MG63 (cell line): ENCODE data around the gene TMEM271. TPM values are rescaled to one million over a fixed set of nuclear protein-coding genes. Genes with fewer than 3 reads are reported as not detected.

Experiments used
- DNase-seq: peaks from one replicate; pipeline ENCODE4 v3.0.0-alpha.2; 2020
- H3K27me3 ChIP-seq: fragments of 250-450 bp; sonication (Bioruptor Pico); 2 replicates; pipeline ENCODE4 v1.5.1; 2020; ENCODE audit warnings: mild to moderate bottlenecking, moderate library complexity
- H3K36me3 ChIP-seq: fragments of 250-450 bp; sonication (Bioruptor Pico); 2 replicates; pipeline ENCODE4 v1.5.1; 2020; ENCODE audit warnings: mild to moderate bottlenecking, moderate library complexity
- H3K4me3 ChIP-seq: fragments of 250-450 bp; sonication (Bioruptor Pico); 2 replicates; pipeline ENCODE4 v1.5.1; 2020; ENCODE audit warnings: mild to moderate bottlenecking, moderate library complexity
- H3K9me3 ChIP-seq: fragments of 250-450 bp; sonication (Bioruptor Pico); 2 replicates; pipeline ENCODE4 v1.5.1; 2020; ENCODE audit warnings: mild to moderate bottlenecking, moderate library complexity
- total RNA-seq: library from RNA; depleted of rRNA; stranded (reverse); fragments of >200 nt; shearing (Covaris generic); gene quantifications from 2 replicates; pipeline ENCODE4 v1.2.3, GENCODE V29; 2014; ENCODE audit warnings: low replicate concordance

The TMEM271 gene
- total RNA-seq, 1 experiment from 2014 or later = not detected

DNA sequence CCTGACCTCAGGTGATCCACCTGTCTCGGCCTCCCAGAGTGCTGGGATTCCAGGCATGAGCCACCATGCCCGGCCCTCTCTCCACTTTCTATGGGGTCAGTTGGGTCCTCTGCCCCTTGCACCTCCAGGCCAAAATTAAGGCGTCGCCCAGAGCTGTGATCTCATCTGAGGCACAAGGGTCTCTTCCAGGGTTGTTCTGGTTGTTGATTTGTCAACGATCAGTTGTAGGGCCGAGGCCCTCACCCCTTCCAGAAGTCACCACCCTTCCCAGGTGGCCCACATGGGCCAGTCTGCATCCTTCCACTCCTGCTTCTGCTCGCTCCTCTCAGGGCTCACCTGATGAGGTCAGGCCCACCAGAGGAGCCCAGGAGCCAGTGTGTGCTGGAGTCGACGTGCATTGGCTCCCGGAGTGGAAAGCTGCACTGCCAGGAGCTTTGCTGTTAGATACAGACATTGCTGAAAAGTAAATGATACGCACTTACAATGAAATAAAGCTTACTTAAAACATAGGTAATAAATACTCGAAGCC, 14.3 kb upstream of the TMEM271 start:
- no peak for DNase-seq

DNA sequence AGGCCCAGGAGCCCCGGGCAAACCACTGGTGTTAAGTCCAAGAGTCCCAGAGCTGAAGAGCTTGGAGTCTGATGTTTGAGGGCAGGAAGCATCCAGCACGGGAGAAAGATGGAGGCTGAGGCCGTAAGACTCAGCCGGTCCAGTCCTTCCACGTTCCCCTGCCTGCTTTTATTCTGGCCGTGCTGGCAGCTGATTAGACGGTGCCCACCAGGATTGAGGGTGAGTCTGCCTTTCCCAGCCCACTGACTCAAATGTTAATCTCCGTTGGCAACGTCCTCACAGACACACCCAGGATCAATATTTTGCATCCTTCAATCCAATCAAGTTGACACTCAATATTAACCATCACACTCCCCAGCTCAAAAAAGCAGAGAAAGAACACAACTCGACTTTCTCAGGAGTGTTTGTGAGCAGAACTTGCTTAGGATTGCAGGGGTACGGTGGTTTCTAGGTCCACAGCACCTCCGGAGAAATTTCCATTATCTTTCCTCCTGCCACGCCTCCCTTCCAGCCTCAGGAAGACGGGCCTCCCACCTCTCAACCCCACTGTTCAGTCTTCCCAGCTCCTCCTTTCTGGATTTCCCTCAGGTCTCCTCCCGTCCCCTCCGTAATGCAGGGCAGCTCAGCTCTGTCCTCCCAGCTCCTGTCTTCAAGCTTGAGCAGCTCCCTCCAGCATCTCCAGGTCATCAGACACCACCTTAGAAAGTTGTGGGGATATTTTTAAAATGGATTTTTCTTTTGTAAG, 13.3 kb upstream of the TMEM271 start:
- no peaks in the 10 kb centered on the region for H3K36me3 ChIP-seq
- DNase-seq = no peak
- H3K4me3 ChIP-seq = no peak overlapping the region
- H3K9me3 ChIP-seq = no peaks in the 10 kb centered on the region
- no peaks in the 10 kb centered on the region for H3K27me3 ChIP-seq

More for the DNA sequence above, 14.3 kb upstream of the TMEM271 start:
- no peak overlapping the region for H3K4me3 ChIP-seq
- no peaks in the 10 kb centered on the region for H3K36me3 ChIP-seq
- no peaks in the 10 kb centered on the region for H3K9me3 ChIP-seq
- H3K27me3 ChIP-seq = no peaks in the 10 kb centered on the region

DNA sequence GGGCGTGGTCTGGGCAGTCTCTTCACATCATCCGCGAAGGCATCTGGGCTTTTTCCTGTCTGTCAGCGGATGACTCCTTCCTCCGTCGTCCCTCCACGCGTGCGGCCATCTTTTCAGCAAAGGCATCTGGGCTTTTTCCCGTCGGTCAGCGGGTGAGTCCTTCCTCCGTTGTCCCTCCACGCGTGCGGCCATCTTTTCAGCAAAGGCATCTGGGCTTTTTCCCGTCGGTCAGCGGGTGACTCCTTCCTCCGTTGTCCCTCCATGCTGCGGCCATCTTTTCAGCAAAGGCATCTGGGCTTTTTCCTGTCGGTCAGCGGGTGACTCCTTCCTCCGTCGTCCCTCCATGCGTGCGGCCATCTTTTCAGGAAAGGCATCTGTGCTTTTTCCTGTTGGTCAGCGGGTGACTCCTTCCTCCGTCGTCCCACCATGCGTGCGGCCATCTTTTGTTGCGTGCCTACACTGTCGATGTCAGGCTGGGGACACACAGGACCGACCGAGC, 12.3 kb upstream of the TMEM271 start:
- peaks cover 2% of the 10 kb centered on the region; the same call in 1 of the 2 replicates for H3K9me3 ChIP-seq
- no peak overlapping the region for H3K4me3 ChIP-seq
- DNase-seq = no peak
- no peaks in the 10 kb centered on the region for H3K27me3 ChIP-seq
- H3K36me3 ChIP-seq = no peaks in the 10 kb centered on the region

DNA sequence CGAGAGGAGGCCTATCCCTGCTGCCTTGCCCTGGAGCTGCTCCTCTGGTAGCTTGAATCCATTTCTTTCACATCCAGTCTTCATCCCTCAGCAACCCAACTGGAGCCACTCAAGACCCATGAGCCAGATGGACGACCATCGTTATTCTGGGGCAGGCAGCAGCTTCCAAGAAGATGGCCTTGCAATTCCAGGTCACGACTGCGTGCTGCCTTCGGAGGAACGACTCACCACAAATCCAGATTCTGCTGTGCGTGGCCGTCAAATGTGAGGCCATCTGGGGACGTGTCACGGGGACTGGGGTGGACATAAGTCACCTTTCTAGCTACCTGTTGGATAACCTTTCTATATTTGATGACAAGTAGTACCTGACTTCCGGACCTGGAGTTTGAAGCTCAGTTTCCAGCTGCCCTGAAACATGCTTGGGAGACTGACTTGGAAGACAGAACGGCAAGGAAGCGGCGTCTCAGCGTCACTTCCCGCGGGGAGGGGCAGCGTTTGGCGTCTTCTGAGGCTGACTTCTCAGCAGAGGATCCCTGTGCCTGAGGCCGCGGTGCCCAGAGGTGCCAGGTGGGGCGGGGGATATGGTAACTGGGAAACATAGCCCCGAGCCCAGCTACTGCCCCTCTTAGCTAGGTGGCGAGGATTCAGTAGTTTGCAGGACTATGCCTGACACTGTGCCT, 11.7 kb upstream of the TMEM271 start:
- peaks cover 2% of the 10 kb centered on the region; the same call in 1 of the 2 replicates for H3K9me3 ChIP-seq
- DNase-seq = no peak
- no peak overlapping the region for H3K4me3 ChIP-seq
- H3K27me3 ChIP-seq = no peaks in the 10 kb centered on the region
- H3K36me3 ChIP-seq = no peaks in the 10 kb centered on the region

DNA sequence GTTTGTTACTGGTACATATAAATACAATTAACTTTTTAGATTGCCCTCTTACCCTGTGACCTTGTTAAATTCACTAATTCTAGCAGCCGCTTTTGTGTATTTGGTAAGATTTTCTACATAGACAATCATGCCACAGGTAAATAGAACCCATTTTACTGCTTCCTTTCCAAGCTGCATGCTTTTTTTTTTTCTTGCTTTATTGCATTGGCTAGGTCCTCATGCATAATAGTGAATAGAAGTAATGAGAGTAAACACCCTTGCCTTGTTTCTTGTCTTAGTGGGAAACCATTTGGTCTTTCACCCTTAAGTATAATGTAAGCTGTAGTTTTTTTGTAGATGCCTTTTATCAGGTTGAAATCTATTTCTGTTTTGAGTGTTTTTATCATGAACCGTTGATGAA, 7.7 kb upstream of the TMEM271 start:
- Histone ChIP-seq H3K9me3 (peaks cover 2% of the 10 kb centered on the region; the same call in 1 of the 2 replicates), H3K36me3 (no peaks in the 10 kb centered on the region), H3K27me3 (no peaks in the 10 kb centered on the region), H3K4me3 (no peak overlapping the region)
- no peak for DNase-seq

DNA sequence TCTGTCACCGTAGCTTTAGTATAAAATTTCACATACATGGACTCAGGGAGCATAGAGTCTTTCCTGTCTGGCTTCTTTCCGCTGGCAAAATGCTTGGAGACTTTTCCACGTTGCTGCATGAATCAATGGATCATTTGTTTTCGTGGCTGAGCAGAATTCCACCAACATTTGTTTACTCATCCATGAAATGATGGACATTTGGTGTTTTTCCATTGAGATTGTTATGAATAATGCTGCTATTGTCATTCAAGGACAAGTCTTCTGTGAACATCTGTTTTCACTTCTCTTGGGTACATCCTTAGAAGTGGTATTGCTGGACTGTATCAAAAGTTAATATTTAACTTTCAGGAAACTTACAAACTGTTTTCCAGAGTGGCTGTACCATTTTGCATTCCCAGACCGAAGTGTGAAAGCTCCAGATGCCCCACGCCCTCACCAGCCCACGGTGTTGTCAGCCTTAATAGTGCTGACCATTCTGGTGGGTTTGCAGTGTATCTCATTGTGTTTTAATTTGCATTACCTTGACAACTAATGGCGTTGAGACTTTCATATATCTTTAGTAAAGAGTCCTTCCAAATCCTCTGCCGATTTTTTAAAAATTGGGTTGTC, 5.8 kb upstream of the TMEM271 start:
- no peaks in the 10 kb centered on the region for H3K27me3 ChIP-seq
- no peak for DNase-seq
- peaks cover 2% of the 10 kb centered on the region; the same call in 1 of the 2 replicates for H3K9me3 ChIP-seq
- H3K36me3 ChIP-seq = no peaks in the 10 kb centered on the region
- no peak overlapping the region for H3K4me3 ChIP-seq

DNA sequence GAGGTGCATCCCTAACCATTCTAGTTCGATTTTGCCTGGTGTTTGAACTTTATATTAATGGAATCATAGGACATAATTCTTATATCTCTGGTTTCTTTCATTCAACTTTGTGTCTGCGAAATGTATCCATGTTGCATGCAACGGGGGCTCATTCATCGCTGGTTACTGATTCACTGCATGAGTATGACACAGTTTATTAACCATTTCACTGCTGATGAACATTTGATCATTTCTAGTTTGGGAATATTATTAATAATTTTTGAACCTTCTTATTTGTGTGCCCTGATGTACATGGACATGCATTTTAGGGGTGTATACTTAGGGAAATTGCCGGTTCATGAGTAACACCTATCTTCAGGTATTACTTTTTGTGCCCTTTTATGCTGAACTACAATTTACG, 5.1 kb upstream of the TMEM271 start:
- Histone ChIP-seq H3K9me3 (peaks cover 2% of the 10 kb centered on the region; the same call in 1 of the 2 replicates), H3K27me3 (no peaks in the 10 kb centered on the region; the same call in 1 of the 2 replicates), H3K4me3 (no peak overlapping the region), H3K36me3 (no peaks in the 10 kb centered on the region)
- DNase-seq = no peak

DNA sequence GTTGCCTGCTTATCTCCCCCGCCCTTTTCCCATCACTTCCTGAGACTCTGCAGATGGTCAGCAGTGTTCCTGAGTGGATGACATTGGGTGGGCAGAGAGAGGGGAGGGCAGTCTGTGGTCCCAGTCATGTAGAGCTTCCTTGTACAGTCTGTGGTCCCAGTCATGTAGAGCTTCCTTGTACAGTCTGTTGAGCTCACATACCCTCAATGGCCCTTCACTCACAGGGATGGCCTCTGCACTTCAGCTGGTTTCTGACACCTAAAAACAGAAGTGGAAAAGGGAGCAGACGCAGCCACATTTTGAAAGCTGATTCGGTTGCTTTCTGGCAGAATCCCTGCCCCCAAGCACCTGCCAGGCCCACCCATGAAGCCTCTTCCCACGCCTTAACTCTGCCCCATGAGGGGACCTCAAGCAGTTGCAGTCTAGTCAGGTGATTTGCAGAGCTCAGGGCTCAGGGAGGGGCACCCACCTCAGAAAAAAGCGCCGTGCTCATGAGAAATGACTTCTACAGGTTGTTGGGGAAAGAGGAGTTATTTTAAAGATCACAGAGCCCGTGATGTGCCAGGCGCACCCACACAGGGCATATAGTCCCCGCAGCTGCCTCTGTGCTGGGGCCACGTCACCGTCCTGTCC, 3.6 kb upstream of the TMEM271 start:
- Histone ChIP-seq H3K4me3 (no peak overlapping the region), H3K36me3 (no peaks in the 10 kb centered on the region), H3K9me3 (peaks cover 2% of the 10 kb centered on the region; the same call in 1 of the 2 replicates), H3K27me3 (no peaks in the 10 kb centered on the region; the same call in 1 of the 2 replicates)
- no peak for DNase-seq

DNA sequence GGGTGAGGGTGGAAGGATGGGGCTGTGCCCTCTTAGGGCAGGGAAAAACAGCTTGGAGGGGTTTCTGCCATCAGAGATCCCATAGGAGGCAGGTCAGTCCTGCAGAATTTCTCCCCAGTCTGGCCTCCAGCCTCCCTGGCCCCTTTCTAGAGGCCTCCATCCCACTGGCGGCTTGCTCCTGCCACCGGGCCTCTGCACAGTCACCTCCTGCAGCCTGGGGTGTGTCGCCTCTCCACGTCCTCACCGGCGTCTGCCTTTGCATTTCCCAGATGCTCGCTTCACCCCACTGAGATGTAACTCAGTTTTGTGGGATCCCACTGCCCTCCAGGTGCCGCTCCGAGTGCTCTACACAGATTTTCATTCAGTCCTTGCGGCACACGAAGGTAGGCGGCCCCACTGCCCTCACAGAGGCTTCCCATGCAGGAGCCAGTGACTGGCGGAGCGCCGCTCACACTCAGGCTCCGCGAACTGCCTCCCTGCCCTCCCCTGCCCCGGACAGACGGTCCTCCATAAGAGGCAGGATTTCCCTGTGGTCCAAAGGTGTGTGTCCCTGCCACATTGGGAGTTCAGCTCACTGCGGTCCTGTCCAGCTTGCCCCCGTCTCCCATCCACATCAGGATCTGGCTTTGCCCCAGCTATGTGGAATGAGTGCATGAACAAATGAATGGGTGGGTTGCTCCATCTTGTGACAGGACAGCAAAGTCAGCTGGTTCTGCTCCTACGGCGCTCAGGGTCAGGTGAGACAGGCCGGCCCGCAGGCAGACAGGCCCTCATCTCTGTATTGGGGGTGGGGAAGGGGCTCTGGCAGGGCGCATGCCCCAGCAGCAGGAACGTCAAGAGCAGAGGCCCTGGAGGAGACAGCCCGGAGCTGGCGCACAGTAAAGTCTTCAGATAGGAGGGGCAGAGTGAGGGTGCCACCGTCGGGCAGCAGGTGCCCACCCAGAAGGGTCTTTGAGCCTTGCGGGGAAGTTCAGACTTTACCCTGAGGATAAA, 2.7 kb upstream of the TMEM271 start:
- H3K36me3 ChIP-seq = no peaks in the 10 kb centered on the region
- peaks cover 5% of the 10 kb centered on the region; the same call in 1 of the 2 replicates for H3K27me3 ChIP-seq
- H3K9me3 ChIP-seq = no peaks in the 10 kb centered on the region
- DNase-seq = no peak
- H3K4me3 ChIP-seq = no peak overlapping the region

DNA sequence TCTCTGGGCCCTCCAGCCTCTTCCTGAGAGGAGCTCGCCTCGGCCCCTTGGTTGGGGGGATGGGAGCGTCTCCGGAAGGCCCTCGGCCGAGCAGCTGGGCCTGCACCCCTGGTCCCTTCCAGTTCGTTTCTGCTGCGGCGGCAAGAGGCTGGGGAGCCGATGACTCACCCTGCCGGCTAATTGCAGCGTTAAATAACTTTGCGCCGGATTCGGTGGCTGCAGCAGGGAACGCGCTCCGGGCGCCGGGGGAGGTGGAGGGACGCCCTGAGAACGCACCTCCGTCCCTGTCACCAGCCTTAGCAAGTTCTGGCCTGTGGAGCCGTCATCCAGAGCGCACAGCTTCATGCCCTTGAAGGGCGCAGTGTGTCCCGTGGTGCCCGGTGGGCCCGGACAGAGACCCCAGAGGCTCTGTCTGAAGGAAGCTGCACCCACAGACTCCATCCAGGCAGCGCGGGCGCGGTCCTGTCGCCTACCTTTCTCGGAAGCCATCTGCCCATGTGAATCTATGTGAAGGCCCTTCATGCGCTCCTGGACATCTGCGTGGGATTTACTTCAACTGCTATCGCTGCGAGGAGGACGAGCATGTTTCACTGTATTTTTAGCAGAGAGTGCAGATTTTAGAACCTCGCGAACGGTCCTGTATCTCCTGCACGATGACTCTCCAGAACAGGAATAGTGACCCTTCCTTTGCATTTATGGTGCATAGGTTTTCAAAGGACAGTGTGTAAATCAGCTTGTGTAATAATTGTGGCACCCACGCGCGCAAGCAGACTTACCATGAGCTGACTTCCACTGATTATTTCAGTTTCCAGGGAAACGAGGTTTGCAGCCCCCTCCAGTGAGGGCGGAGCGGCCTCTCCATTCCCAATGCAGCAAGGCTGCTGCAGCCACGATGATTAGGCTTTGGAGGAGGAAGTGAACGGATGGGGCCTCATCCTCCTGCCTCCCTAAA, 1.7 kb upstream of the TMEM271 start:
- Histone ChIP-seq H3K9me3 (no peaks in the 10 kb centered on the region), H3K4me3 (no peak overlapping the region), H3K36me3 (no peaks in the 10 kb centered on the region), H3K27me3 (peaks cover 8% of the 10 kb centered on the region; the same call in 1 of the 2 replicates)
- DNase-seq = peak; percentile 9

DNA sequence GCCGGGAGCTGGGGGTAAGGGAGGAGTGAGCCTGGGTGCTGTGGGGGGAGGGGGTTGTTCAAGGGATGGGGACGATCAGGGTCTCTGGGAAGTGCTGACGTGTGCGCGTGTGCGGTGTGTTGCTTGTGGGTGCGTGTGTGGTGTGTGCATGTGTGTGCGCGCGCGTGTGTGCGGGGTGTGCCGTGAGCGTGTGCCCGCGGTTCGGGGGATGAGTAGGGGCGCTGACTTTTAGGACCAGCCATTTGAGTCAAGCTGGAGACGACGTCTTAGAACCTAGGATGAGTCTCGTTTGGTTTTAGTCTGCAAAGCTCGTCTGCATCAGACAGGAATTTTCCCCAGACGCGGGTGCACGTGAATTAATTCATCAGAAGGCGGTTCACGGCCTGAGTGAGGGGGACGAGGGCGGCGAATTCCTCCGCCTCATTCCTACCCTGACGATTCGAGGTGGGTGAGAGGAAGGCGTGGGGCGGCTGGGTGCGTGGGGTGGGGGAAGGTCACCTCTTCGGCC, 950 bp upstream of the TMEM271 start:
- no peaks in the 10 kb centered on the region for H3K9me3 ChIP-seq
- no peak overlapping the region for H3K4me3 ChIP-seq
- no peaks in the 10 kb centered on the region for H3K36me3 ChIP-seq
- H3K27me3 ChIP-seq = peaks cover 8% of the 10 kb centered on the region; the same call in 1 of the 2 replicates
- DNase-seq = no peak

DNA sequence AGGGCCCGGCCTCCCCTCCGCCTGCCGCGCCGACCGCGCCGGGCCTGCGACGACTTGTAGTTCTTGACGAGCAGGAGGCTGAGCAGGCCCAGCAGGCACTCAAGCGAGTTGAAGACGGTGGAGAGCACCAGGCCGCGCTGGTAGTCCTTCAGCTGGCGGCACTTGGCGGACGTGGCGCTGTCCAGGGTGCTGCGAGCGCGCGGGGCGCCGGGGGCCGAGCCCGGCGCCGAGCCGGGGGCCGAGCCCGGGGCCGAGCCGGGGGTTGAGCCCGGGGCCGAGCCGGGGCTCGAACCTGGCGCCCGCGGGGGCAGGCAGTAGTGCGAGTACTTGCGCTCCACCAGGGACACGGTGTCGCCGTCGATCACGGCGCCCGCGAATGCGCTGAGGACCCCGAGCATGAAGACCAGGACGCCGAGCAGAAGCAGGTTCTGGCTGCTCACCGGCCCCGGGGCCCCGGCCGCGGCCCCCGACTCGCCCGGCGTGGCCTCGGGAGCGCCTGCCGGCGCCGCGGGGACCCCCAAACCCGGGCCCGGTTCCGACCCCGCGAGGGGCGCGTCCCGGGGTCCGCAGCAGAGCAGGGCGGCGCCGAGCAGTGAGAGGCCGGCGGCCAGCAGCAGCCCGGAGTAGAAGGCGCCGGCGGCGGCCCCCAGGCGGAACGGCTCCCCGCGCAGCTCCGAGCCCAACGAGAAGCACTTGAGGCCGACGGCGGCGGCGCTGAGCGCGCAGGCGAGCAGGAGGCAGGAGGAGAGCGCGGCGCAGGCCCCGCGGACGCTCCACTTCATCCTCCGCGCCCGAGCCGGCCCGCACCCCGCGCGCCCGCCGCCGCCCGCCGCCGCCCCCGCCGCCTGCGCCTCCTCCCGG, 584 bp downstream of the TMEM271 start:
- DNase-seq = peak; percentile 30
- no peak overlapping the region for H3K4me3 ChIP-seq
- H3K36me3 ChIP-seq = no peaks in the 10 kb centered on the region
- H3K27me3 ChIP-seq = peaks cover 8% of the 10 kb centered on the region; the same call in 1 of the 2 replicates
- H3K9me3 ChIP-seq = no peaks in the 10 kb centered on the region

DNA sequence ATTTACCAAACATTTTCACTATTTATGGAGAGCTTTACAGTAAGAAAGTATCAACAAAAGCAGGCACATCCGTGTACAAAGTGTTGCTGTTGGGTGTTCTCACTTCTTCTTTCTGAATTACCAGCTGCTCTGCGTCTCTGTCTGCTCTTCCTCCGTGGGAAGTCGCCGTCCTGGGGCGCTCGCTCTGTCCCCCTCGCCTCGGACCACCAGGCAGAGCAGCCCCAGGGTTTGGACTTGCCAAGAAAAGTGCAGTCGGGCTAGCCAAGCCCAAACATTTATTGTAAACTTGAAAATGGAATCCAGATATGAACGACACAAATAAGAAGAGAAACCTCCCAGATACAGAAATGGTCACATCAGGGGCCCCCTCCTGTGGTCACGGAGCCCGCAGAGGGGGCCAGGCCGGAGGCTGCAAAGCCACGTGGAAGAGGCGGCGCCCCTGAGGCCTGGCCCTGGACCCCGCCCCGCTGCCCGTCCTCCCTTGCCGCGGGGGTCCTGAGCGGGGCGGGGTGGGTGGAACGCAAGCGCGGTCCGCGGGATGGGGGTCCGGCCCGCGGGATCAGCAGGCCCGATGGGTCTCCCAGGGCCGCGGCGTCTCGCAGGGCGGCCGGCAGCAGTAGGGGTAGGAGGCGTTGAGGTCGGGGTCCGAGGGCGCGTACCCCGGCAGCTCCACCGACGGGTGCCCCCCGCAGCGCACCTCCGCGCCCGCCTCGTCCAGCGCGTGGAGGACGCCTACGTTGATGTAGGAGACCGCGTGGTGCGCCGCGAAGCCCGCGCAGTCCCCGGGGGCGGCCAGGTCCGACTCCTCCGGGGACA, 1.5 kb downstream of the TMEM271 start:
- no peak for DNase-seq
- Histone ChIP-seq H3K36me3 (no peaks in the 10 kb centered on the region), H3K4me3 (no peak overlapping the region), H3K27me3 (peaks cover 8% of the 10 kb centered on the region; the same call in 1 of the 2 replicates), H3K9me3 (no peaks in the 10 kb centered on the region)
